K562 (cell line): ENCODE results near the gene TXNDC8. TPM values are rescaled to one million over a fixed set of nuclear protein-coding genes. Genes with fewer than 3 reads are reported as not detected.

Source experiments
- ARID1B ChIP-seq: fragments of 450-650 bp; IDR thresholded peaks from 2 replicates; pipeline ENCODE4 v1.6.1; 2016; ENCODE audit warnings: antibody characterized with exemption, mild to moderate bottlenecking, inconsistent platforms
- ARNT ChIP-seq, 2 experiments: fragments of 450-650 bp; IDR thresholded peaks; 2 replicates each; pipeline ENCODE4 v1.6.1; 2016; ENCODE audit warnings: mild to moderate bottlenecking in 1 of 2
- CEBPB ChIP-seq: fragments of 450-650 bp; IDR thresholded peaks from 2 replicates; pipeline ENCODE4 v1.6.1; 2016; ENCODE audit warnings: missing genetic modification characterization, missing compliant biosample characterization
- CHD2 ChIP-seq: IDR thresholded peaks from 2 replicates; pipeline ENCODE4 v1.6.1; 2011; ENCODE audit warnings: low read depth, low read length
- CHD4 ChIP-seq: fragments of 200-600 bp; sonication (generic); IDR thresholded peaks from 3 replicates; pipeline ENCODE4 v1.6.1; 2012; ENCODE audit warnings: low read depth, mild to moderate bottlenecking, mixed read lengths, low read length, inconsistent platforms; ENCODE audit not compliant: insufficient read depth, insufficient replicate concordance, poor library complexity, severe bottlenecking
- DIDO1 ChIP-seq: fragments of 450-650 bp; IDR thresholded peaks from 2 replicates; pipeline ENCODE4 v1.6.1; 2016; ENCODE audit warnings: low read depth, missing biosample characterization, missing genetic modification characterization
- KLF16 ChIP-seq: IDR thresholded peaks from 2 replicates; pipeline ENCODE4 v1.6.1; 2016; ENCODE audit warnings: antibody characterized with exemption
- MCM2 ChIP-seq: fragments of 450-650 bp; IDR thresholded peaks from 2 replicates; pipeline ENCODE4 v1.6.1; 2017; ENCODE audit warnings: low read depth, mild to moderate bottlenecking
- MXI1 ChIP-seq: IDR thresholded peaks from 2 replicates; pipeline ENCODE4 v1.6.1; 2011; ENCODE audit warnings: low read depth, mild to moderate bottlenecking, improper control_type of control experiment, low read length
- NCOR1 ChIP-seq: fragments of 450-650 bp; IDR thresholded peaks from 2 replicates; pipeline ENCODE4 v1.6.1; 2016; ENCODE audit warnings: mild to moderate bottlenecking, moderate library complexity
- NELFE ChIP-seq: IDR thresholded peaks from 2 replicates; pipeline ENCODE4 v1.6.1; 2011; ENCODE audit warnings: mild to moderate bottlenecking; ENCODE audit not compliant: insufficient read depth, insufficient read length
- NRF1 ChIP-seq, 2 experiments: fragments of 450-650 bp; IDR thresholded peaks in 1 of 2; conservative IDR thresholded peaks in 1 of 2; 2 replicates each; pipeline ENCODE4 v1.6.1; 2014; ENCODE audit warnings: mild to moderate bottlenecking in 2 of 2
- RBM34 ChIP-seq: fragments of 200-400 bp; formaldehyde crosslinking; IDR thresholded peaks from 2 replicates; pipeline ENCODE4 v1.6.1; 2018; ENCODE audit warnings: low read length, borderline replicate concordance; ENCODE audit not compliant: insufficient read depth
- RFX1 ChIP-seq: fragments of 450-650 bp; IDR thresholded peaks from 2 replicates; pipeline ENCODE4 v1.6.1; 2016; ENCODE audit warnings: mild to moderate bottlenecking, moderate library complexity
- SAP30 ChIP-seq: fragments of 200-600 bp; sonication (generic); IDR thresholded peaks from 2 replicates; pipeline ENCODE4 v1.6.1; 2012; ENCODE audit warnings: borderline replicate concordance, low read depth, mild to moderate bottlenecking, moderate library complexity, low read length, control low read depth, inconsistent platforms; ENCODE audit not compliant: insufficient read depth, poor library complexity, severe bottlenecking
- TCFL5 ChIP-seq: fragments of 250-450 bp; sonication (Bioruptor Pico); conservative IDR thresholded peaks from 2 replicates; pipeline ENCODE4 v1.6.1; 2021; ENCODE audit warnings: mild to moderate bottlenecking, moderate library complexity, matching md5 sums
- XRCC5 ChIP-seq: fragments of 200-400 bp; formaldehyde crosslinking; IDR thresholded peaks from 2 replicates; pipeline ENCODE4 v1.6.1; 2017; ENCODE audit warnings: low read depth, mild to moderate bottlenecking, low read length
- ZNF318 ChIP-seq, 2 experiments: fragments of 450-650 bp; IDR thresholded peaks; 2 replicates each; pipeline ENCODE4 v1.6.1; 2016; ENCODE audit warnings: mild to moderate bottlenecking in 2 of 2, borderline replicate concordance in 1 of 2, low read depth in 1 of 2, moderate library complexity in 1 of 2
- ZNF436 ChIP-seq: fragments of 250-450, 450-650 bp; sonication (Bioruptor Pico); formaldehyde crosslinking; IDR thresholded peaks from 2 replicates; pipeline ENCODE4 v1.7.0; 2020; ENCODE audit warnings: mild to moderate bottlenecking
- polyA plus RNA-seq, 8 experiments: library from polyadenylated mRNA; depleted of rRNA in 4 of 8; stranded (reverse) in 5 of 8; unstranded in 3 of 8; fragments of >200 nt; fragmentation: Nextera tagmentation in 2 of 8; fragmentation: Illumina TruSeq in 1 of 8; extraction: Ambion mirVana in 2 of 8; extraction: Trizol in 1 of 8; gene quantifications; 2 replicates each; pipeline versions ENCODE4 v1.2.1 to v1.2.3, GENCODE V29; 2011 to 2014; ENCODE audit warnings: inconsistent platforms in 1 of 8, missing spikeins in 1 of 8
- total RNA-seq, 7 experiments: library from RNA; depleted of rRNA in 6 of 7; stranded (reverse); fragments of >200 nt in 6 of 7; fragmentation: Illumina TruSeq in 2 of 7; extraction: Trizol in 2 of 7; gene quantifications; 2 replicates each; pipeline versions ENCODE4 v1.2.1 to v1.2.3, GENCODE V29; 2011 to 2021; ENCODE audit warnings: low replicate concordance in 1 of 7
- TF ChIP-seq, protein P1 (sequence below): fragments of 450-650 bp; formaldehyde crosslinking; IDR thresholded peaks from 2 replicates; pipeline ENCODE4 v1.4.0; 2020; ENCODE audit warnings: mild to moderate bottlenecking, moderate library complexity

Gene TXNDC8
- total and polyA plus RNA-seq, 9 of the 15 experiments (the other 6 are each of a cell fraction or from before 2014, with no cell fraction given): not detected

GRCh38 chr9:110371411-110372007 is 33.8 kb upstream of the TXNDC8 start (continued):
- TF ChIP-seq NRF1 (conservative IDR thresholded peaks at IDR 0.05 in 1 of 2, IDR thresholded peaks at IDR 0.05 in 1 of 2): no peak
- TF ChIP-seq ZNF318 (IDR thresholded peaks at IDR 0.05; ENCODE audit: borderline replicate concordance in 1 of 2, low read depth in 1 of 2): peak in 1 of 2 experiments; percentile 87; a peak in 2 of 4 replicates
- peak; percentile 64; the same call in 1 of the 2 replicates for TF ChIP-seq DIDO1 (tag)
- no peak for TF ChIP-seq MCM2
- peak; percentile 99 for TF ChIP-seq KLF16
- peak; percentile 100 for TF ChIP-seq ARID1B
- peak; percentile 98 to 99 for TF ChIP-seq ARNT (IDR thresholded peaks at IDR 0.05)
- no peak for TF ChIP-seq ZNF436
- no peak for TF ChIP-seq RFX1
- TF ChIP-seq CHD4: no peak
- TF ChIP-seq XRCC5: no peak
- TF ChIP-seq, protein P1, sequence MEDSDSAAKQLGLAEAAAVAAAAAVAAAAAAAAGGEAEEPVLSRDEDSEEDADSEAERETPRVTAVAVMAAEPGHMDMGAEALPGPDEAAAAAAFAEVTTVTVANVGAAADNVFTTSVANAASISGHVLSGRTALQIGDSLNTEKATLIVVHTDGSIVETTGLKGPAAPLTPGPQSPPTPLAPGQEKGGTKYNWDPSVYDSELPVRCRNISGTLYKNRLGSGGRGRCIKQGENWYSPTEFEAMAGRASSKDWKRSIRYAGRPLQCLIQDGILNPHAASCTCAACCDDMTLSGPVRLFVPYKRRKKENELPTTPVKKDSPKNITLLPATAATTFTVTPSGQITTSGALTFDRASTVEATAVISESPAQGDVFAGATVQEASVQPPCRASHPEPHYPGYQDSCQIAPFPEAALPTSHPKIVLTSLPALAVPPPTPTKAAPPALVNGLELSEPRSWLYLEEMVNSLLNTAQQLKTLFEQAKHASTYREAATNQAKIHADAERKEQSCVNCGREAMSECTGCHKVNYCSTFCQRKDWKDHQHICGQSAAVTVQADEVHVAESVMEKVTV (CRISPR knock-in tag): no peak
- no peak for TF ChIP-seq CHD2
- TF ChIP-seq SAP30: no peak
- TF ChIP-seq CEBPB (tag): peak; percentile 23; the same call in 1 of the 2 replicates
- TF ChIP-seq NELFE: no peak
- no peak; the same call in 1 of the 2 replicates for TF ChIP-seq TCFL5 (CRISPR knock-in tag)
- TF ChIP-seq RBM34: no peak
- TF ChIP-seq NCOR1: peak; percentile 99
- peak; percentile 44; the same call in 1 of the 2 replicates for TF ChIP-seq MXI1
